ENCODE data around the gene MYH7B. TPM values are rescaled to one million over a fixed set of nuclear protein-coding genes. Genes with fewer than 3 reads are reported as not detected.

The MYH7B gene
- total RNA-seq, 2 donors from 2014 or later = 0.14 to 0.27 TPM

DNA sequence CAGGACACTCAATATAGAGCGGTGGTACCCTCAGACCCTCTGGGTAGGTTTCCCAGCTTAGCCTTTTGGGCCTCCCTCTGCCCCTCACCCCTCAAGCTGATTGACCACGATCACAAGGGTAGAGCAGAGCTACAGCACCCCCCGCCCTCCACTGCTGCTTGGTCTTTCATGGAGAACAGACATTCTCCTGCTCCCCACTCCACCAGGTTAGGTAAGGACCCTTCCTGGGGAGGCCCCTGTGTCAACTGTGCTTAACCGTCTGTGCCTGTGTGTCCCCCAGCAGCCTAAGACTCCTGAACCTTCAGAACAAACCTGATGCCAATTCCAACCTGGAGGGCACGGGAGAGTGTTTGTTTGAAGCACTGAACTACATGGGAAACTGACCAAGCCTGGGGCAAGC is 11.8 kb downstream of the MYH7B start:
- TF ChIP-seq, protein P1, sequence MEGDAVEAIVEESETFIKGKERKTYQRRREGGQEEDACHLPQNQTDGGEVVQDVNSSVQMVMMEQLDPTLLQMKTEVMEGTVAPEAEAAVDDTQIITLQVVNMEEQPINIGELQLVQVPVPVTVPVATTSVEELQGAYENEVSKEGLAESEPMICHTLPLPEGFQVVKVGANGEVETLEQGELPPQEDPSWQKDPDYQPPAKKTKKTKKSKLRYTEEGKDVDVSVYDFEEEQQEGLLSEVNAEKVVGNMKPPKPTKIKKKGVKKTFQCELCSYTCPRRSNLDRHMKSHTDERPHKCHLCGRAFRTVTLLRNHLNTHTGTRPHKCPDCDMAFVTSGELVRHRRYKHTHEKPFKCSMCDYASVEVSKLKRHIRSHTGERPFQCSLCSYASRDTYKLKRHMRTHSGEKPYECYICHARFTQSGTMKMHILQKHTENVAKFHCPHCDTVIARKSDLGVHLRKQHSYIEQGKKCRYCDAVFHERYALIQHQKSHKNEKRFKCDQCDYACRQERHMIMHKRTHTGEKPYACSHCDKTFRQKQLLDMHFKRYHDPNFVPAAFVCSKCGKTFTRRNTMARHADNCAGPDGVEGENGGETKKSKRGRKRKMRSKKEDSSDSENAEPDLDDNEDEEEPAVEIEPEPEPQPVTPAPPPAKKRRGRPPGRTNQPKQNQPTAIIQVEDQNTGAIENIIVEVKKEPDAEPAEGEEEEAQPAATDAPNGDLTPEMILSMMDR (IDR thresholded peaks at IDR 0.05) = no peak
- Histone ChIP-seq H3K9me3 (no peaks in the 10 kb centered on the region), H3K4me3 (no peak overlapping the region), H3K4me1 (ENCODE audit: control insufficient read depth in 1 of 2, low read depth in 2 of 2) (no peaks in the 10 kb centered on the region), H3K36me3 (no peaks in the 10 kb centered on the region), H3K27me3 (replicated peaks; ENCODE audit: insufficient read depth) (no peaks in the 10 kb centered on the region), H3K27ac (no peak overlapping the region)
- DNase-seq (ENCODE audit: low spot score) = no peak
- ATAC-seq (ENCODE audit: insufficient number of reproducible peaks, low FRiP score, low read depth) = no peak

DNA sequence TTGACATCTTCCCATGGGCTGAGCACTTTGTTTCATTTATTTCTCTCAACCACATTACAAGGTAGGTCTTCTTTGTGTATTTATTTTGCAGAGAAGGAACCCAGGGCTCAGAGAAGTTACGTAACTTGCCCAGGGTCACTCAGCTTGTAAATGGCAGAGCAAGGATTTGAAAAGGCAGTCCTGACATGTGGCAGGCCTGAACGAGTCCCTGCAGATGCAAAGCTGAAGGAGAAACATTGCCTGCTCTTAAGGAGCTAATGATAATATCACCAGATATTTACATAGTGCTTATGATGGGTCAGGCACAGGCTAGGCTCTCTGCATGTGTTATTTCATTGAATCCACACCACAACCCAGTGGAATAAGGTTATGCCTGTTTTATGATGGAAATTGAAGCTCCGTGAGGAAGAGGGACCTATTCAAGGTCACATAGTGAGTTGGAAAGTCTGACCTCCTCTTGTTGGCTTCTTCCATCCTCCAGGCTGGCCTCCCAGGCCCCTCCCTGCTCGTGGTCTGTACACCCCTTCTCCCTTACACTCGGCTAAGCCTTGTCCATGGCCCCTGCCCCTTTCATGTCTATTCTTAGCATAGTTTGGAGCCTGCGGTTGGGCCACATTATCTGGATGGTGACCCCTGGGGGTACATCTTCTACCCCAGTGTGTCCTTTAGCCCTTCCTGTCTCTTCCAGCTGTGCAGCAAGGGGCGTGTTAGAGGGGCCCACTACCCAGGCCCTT is 12.5 kb downstream of the MYH7B start:
- H3K36me3 ChIP-seq = no peaks in the 10 kb centered on the region
- H3K9me3 ChIP-seq = no peaks in the 10 kb centered on the region
- TF ChIP-seq, protein P1 (IDR thresholded peaks at IDR 0.05) = no peak
- ATAC-seq (ENCODE audit: insufficient number of reproducible peaks, low FRiP score, low read depth) (no peak), DNase-seq (ENCODE audit: low spot score) (no peak)
- H3K4me1 ChIP-seq (ENCODE audit: control insufficient read depth in 1 of 2, low read depth in 2 of 2) = no peaks in the 10 kb centered on the region
- H3K4me3 ChIP-seq = no peak overlapping the region
- no peaks in the 10 kb centered on the region for H3K27me3 ChIP-seq (replicated peaks; ENCODE audit: insufficient read depth)
- H3K27ac ChIP-seq = no peak overlapping the region

DNA sequence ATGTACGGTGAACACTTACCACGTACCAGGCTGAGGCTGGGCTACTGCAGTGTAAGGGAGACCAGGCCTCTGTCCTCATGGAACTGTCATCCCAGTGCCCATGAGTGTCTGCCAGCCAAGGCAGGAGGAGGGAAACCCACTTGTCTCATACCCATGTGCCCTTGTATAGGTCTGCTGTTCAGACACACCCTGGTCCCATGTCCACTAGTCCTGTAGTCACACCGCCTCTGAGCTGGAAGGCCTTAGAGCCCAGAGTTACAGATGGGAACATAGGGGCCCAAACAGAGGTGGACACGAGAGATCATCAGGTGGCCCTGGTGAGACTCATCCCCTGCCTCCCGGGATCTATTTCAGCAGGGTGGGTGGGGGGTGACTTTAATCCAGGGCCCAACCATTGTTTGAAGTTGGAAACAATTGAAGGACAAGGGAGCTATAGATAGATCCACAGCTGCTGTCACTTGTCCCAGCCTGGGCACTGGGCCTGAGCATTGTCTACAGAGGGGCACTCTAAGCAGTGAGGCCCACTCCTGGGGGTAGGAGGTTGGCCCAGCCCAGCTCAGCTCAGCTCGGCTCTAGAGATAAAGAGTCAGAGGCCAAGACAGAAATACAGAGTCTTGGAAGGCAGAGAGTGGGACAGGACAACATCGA is 14.6 kb downstream of the MYH7B start:
- no peaks in the 10 kb centered on the region for H3K4me1 ChIP-seq (ENCODE audit: control insufficient read depth in 1 of 2, low read depth in 2 of 2)
- H3K4me3 ChIP-seq = no peak overlapping the region
- no peak overlapping the region for H3K27ac ChIP-seq
- TF ChIP-seq, protein P1 (IDR thresholded peaks at IDR 0.05) = no peak
- H3K36me3 ChIP-seq = no peaks in the 10 kb centered on the region
- H3K27me3 ChIP-seq (replicated peaks; ENCODE audit: insufficient read depth) = no peaks in the 10 kb centered on the region
- no peaks in the 10 kb centered on the region for H3K9me3 ChIP-seq
- no peak for DNase-seq (ENCODE audit: low spot score)
- no peak for ATAC-seq (ENCODE audit: insufficient number of reproducible peaks, low FRiP score, low read depth)

DNA sequence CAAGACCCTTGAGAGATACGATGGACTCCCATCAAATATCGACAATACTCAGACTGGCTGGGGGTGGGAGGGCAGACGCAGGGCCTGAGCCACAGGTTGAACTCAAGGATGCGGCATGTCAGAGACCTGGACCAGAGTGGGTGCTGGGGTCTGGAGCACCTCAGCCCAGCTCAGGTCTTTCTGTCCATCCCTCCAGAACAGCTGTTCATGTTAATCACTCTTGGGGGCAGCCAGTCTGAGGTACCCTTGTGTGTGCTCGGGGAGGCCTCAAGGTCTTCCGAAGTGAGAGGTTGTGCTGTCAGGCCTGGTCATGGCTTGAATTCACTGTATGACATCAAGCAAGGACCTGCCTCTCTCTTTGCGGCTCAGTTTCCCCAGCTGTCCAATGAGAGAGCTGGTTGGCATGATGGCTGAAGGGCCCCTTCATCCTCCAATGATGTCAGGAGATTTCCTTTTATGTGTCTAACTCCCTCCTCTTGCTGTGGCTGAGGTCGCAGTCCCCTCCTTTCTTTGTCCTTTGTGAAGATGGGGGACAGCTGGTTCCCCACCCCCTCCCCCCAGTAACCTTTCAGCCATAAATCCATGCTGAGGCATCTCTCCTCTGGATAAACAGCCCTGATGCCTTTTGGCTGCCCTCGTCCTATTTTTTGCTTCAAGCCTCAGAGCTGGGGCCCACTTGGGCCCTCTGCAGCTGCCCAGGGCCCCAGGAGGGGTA is 15.3 kb downstream of the MYH7B start:
- ATAC-seq (ENCODE audit: insufficient number of reproducible peaks, low FRiP score, low read depth) = no peak
- no peaks in the 10 kb centered on the region for H3K27me3 ChIP-seq (replicated peaks; ENCODE audit: insufficient read depth)
- H3K9me3 ChIP-seq = no peaks in the 10 kb centered on the region
- no peak overlapping the region for H3K27ac ChIP-seq
- no peak for DNase-seq (ENCODE audit: low spot score)
- no peaks in the 10 kb centered on the region for H3K36me3 ChIP-seq
- TF ChIP-seq, protein P1 (IDR thresholded peaks at IDR 0.05) = no peak
- H3K4me3 ChIP-seq = no peak overlapping the region
- no peaks in the 10 kb centered on the region for H3K4me1 ChIP-seq (ENCODE audit: control insufficient read depth in 1 of 2, low read depth in 2 of 2)

DNA sequence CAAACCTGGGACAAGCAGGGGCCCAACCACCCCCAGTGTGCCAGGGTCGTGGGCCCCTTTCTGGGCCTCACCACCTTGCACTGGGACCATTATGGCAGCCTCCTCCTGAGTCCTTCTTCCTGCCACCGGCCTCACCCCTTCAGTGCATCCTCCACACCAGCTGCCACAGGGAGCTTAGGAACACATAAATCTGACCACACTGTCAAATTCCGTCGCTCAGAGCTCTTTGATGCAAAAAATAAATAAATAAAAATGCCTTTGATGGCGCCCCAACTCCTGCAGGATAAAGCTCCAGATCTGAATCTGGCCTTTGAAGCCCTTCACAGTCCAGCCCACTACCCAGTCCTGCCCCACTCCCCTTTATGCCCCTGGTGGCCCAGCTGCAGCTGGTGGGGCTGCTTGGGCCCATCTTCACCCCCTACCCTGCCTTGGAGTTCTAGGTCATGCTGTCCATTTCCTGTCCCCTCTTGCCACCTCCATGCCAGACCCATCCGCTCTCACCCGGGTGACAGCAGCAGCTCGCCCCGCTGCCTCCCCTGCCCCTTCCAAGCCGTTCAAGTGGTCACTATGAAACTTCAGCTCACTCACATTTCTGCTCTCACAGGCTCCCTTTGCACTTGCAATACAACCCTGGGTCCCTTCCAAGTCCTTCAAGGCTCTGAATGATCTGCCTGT is 16.0 kb downstream of the MYH7B start:
- no peaks in the 10 kb centered on the region for H3K4me1 ChIP-seq (ENCODE audit: control insufficient read depth in 1 of 2, low read depth in 2 of 2)
- H3K36me3 ChIP-seq = no peaks in the 10 kb centered on the region
- TF ChIP-seq, protein P1 (IDR thresholded peaks at IDR 0.05) = no peak
- DNase-seq (ENCODE audit: low spot score) (no peak), ATAC-seq (ENCODE audit: insufficient number of reproducible peaks, low FRiP score, low read depth) (no peak)
- no peak overlapping the region for H3K4me3 ChIP-seq
- no peak overlapping the region for H3K27ac ChIP-seq
- H3K9me3 ChIP-seq = no peaks in the 10 kb centered on the region
- no peaks in the 10 kb centered on the region for H3K27me3 ChIP-seq (replicated peaks; ENCODE audit: insufficient read depth)
